Measurements from ENCODE around the gene GAB4.

DNA sequence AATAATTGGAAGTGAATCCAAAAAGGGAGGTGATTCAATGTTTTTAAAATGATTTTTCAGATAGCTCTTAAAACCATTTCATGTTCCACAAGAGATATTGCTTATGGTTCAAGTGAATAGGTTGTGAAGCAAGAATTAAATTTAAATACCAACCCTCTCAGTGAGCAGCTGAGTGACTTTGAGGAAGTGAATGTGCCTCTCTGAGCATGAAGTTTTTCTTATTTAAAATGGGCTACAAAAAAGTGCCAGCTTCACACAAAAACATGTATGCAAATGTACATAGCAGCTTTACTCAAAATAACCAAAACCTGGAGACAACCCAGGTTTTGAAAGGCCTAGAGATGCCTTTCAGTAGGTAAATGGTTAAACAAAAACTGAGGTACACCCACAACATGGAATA is 35.5 kb upstream of the GAB4 start:
- TF ChIP-seq POLR2A (IDR thresholded peaks at IDR 0.05) (no peak), EP300 (IDR thresholded peaks at IDR 0.05; ENCODE audit: low read depth) (no peak)
- TF ChIP-seq, protein P1, sequence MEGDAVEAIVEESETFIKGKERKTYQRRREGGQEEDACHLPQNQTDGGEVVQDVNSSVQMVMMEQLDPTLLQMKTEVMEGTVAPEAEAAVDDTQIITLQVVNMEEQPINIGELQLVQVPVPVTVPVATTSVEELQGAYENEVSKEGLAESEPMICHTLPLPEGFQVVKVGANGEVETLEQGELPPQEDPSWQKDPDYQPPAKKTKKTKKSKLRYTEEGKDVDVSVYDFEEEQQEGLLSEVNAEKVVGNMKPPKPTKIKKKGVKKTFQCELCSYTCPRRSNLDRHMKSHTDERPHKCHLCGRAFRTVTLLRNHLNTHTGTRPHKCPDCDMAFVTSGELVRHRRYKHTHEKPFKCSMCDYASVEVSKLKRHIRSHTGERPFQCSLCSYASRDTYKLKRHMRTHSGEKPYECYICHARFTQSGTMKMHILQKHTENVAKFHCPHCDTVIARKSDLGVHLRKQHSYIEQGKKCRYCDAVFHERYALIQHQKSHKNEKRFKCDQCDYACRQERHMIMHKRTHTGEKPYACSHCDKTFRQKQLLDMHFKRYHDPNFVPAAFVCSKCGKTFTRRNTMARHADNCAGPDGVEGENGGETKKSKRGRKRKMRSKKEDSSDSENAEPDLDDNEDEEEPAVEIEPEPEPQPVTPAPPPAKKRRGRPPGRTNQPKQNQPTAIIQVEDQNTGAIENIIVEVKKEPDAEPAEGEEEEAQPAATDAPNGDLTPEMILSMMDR (IDR thresholded peaks at IDR 0.05), result no peak

Data from transverse colon (tissue), 3 donors.